Inflammatory macrophage (primary cell): ENCODE measurements around the gene PHYHD1.
A peak's percentile ranks its signal among the peaks of the same experiment; 100 is the strongest.

ENCODE experiments used
- DNase-seq, 2 donors: peaks; one replicate each; pipeline ENCODE4 v3.0.0-alpha.2; 2020 to 2022
- total RNA-seq, 18 experiments: gene quantifications; one replicate each; lab custom pipeline; 2026; ENCODE audit warnings: mixed read lengths in 6 of 18, inconsistent platforms in 2 of 18; lab: John Stamatoyannopoulos, UW

Gene PHYHD1
- 0.04 to 1.3 (median 0.32) reads per million in 18 experiments for total RNA-seq

DNA sequence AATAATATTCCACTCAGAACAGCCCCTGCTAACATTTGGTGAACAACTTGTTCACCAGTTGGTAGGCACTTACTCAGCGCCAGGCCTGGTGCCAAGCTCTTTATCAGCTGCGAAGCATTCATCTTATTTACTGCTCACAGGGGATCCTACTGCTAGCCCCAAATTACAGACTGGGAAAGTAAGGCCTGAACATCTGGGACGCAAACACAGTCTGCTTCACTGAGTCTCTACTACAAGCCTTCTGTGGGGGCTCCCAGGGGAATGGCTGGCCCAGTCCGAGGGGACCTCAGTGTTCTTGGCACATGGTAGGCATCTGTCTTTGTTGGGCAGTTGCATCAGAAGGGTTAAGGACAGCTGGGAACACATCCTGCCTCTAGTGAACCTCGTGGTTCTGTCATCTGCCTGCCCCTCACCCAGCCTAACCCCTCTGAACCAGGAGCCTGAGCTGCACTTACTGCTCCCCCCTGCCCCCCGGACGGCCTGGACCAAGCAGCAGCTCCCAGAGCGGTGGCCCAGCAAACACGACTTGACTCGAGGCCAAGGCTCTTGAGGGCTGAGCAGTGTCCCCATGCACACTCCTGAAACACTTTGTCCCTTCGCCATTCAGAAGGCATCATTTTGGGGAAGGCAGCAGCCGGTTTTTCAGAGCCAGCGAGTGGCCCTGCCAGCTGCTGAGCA lies at the start of gene PHYHD1:
TSS of gene PHYHD1 (plus strand) at position 602 of the 678 bp plus-strand sequence. CDS start 1,342 bp downstream, outside the sequence.
- DNase-seq = no peak

DNA sequence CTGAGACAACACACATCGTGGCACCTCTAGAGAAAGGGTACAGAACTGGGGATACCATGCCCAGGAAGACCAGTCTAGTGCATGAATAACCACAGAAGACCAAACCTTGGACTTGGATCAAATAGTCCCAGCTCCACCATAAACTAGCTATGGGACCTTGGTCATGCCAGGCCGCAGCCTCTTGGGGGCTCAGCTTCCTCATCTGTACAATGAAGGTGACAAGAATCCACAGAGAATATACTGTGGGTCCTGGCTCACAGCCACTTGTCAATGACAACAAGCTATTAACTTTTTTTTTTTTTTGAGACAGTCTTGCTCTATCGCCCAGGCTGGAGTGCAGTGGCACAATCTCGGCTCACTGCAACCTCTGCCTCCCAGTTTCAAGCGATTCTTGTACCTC lies 42.9 kb upstream of the PHYHD1 start:
- no peak for DNase-seq

DNA sequence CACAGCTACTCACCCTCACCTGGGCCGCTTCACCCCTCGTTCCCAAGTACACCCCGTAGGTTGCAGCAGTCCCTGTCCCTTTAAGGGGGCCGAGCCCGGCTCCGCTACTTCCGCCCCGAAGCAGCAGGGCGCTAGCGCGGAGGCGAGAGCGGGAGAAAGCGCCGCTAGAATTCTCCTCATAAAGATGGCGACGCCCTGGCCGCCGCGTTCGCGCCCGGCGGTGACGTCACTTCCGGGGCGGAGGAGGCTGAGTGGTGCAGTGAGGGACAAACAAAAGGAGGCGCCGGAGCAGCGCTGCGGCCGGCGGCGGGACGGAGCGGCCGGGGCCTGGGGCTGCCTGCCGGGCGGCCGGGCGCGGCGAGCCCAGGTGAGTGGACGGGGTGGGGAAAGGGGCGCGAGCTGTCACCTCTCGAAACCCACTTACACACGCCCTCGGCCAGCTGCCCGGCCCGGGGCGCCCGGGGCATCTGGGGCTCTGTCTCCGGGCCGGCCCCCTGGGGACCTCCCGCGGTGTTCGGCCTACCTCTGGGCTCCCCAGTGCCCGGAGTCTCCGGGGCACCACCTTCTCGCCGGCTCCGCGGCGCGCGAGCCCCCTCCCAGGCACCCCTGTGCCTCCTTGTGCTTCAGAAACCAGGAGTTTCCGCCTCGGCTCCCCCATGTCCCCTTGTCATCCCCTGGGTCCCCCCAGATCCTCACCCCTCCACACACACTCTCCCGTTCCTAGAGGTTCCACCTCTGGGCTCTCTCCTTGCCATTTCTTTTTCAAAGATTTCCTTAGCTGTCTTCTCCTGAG lies 38.7 kb upstream of the PHYHD1 start, which contains the start of the genes KYAT1 and LRRC8A:
TSS of gene KYAT1 (minus strand) at position 67 of the 793 bp plus-strand sequence. CDS start 36,545 bp downstream, outside the sequence.
TSS of gene LRRC8A (plus strand) at position 250 of the 793 bp plus-strand sequence. CDS start 25,032 bp downstream, outside the sequence.
- peak; percentile 98 for DNase-seq

- DNase-seq = peak; percentile 64 to 84
These were observed 37.8 kb upstream of the PHYHD1 start for GRCh38 chr9:128882677-128883603.

GRCh38 chr9:128884164-128884563 lies 36.6 kb upstream of the PHYHD1 start:
- no peak for DNase-seq

- no peak for DNase-seq
These were observed 35.4 kb upstream of the PHYHD1 start for GRCh38 chr9:128885376-128885775.

DNA sequence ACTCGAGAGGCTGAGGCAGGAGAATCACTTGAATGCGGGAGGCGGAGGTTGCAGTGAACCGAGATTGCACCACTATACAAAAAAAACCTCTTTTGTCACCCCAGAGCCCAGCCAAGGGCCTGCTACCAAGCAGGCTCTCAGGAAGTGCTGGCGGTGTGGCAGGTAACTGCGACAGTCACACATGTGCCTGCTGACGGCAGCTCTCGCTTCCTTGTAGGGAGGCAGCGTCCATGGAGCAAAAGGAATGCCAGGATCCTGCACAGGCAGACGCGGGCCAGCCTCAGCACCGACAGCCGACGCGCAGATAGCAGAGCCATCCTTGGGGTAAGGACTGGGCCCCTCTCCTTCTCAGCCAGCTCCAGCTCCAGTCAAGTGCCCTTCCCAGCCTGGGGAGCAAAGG lies 35.0 kb upstream of the PHYHD1 start:
- no peak for DNase-seq

DNA sequence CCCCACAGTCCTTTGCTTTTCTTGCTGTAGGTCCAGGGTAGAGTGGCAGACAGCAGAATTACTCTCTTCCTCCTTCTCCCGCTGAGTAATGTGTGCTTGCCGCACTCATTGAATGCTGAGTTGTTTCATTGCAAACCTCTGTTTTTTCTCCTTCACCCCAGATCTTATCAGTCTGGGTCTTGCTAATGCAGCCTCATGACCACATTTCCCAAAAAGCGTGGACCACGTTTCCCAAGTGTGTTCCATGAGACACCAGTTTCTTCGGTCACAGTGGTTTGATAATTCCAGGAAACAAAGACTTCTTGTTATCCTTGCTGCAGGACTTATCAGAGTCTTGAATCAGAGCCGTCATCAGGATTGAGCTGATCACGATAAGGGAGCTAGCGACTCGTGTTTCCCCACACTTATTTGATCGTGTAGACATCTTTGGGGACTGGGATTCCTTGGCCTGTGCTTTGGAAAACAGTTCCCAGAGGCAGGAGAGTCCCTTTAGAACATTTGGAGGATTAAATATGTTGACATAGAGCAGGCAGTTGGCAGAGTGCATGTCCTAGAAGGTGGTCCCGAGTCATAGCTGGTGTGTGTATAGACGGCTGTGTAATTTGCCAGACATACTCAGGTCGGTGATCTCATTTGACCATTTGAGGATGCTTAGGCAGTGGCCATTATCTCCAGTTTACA lies 34.4 kb upstream of the PHYHD1 start:
- no peak for DNase-seq

DNA sequence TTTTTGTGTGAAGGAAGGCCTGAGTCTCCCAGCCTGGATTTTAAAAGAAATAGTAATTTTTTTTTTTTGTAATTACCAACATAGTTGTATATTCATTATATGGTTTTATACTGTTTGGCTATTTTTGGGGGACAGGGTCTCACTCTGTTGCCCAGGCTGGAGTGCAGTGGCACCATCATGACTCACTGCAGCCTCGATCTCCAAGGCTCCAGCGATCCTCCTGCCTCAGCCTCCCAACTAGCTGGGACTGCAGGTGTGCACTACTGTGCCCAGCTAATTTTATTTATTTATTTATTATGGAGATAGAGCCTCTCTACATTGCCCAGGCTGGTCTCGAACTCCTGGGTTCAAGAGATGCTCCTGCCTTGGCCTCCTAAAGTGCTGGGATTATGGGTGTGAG lies 33.7 kb upstream of the PHYHD1 start:
- no peak for DNase-seq

- no peak for DNase-seq
These were observed 32.9 kb upstream of the PHYHD1 start for GRCh38 chr9:128887914-128888350.

- no peak for DNase-seq
These were observed 29.2 kb upstream of the PHYHD1 start for GRCh38 chr9:128891321-128892220.

DNA sequence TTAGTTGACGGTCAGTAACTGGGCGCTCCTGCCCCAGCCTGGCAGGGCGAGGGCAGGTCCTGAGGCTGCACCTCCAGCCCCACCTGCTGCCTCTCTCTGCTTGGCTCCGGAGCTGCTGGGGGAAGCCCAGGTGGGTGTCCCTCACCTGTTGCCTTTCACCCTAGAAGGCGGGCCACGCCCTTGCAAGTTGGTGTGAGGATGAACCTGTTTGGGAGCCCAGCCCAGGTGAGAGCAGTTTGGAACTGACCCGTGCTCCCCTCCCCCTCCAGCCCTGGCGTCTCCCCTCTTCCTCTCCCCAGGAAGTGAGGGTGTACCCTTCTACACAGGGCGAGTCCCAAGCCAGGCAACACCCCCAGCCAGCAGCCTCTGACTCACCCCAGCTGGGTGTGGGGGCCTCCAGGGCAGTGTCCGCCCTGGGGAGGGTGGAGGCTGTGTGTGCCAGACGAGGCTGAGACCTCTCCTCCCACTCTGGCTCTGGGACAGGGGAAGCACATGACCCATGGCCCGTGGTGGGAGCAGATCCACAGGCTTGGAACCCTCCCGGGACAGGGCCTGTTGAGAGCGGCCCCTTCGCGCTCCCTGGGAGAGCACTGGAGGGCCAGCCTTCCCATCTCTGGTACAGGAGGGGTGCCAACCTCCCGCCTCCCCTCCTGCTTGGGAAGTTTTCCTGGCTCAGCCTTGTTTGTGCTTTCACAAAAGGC lies 28.4 kb upstream of the PHYHD1 start:
- DNase-seq = peak; percentile 61 to 80

DNA sequence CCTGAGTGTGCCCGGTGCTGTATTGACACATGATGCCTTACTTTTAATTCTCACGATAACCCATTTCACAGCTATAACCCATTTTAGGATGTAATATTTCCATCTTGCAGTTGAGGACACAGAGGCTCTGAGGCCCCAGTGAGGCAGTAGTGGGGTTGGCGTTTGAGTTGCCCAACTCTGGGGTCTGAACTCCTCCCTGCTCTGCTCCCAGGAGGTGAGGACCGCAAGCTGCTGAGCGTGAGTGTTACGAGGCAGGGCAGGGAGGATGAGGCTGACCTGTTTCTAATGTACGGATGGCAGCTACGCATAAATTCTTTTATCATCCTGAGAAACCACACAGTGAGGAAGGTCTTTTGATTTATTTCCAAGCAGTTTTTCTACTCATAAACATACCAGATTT lies 27.4 kb upstream of the PHYHD1 start:
- DNase-seq = no peak

GRCh38 chr9:128894764-128895163 lies 26.0 kb upstream of the PHYHD1 start:
- no peak for DNase-seq

- DNase-seq = no peak
These were observed 25.2 kb upstream of the PHYHD1 start for GRCh38 chr9:128895556-128895955.

- no peak for DNase-seq
These were observed 22.4 kb upstream of the PHYHD1 start for GRCh38 chr9:128898382-128898781.

- no peak for DNase-seq
These were observed 21.8 kb upstream of the PHYHD1 start for GRCh38 chr9:128898845-128899565.

- DNase-seq = peak; percentile 33 to 54
These were observed 21.0 kb upstream of the PHYHD1 start for GRCh38 chr9:128899566-128900322.

GRCh38 chr9:128901379-128901778 lies 19.4 kb upstream of the PHYHD1 start:
- DNase-seq = no peak
